AG09309 (cell line): ENCODE results near the gene PDE4D.

Experiments used
- DNase-seq: peaks from one replicate; pipeline ENCODE4 v3.0.0-alpha.2; 2010; ENCODE audit warnings: low read depth
- H3K4me3 ChIP-seq: 2 replicates; pipeline ENCODE4 v1.5.1; 2011; ENCODE audit warnings: mild to moderate bottlenecking, low read depth, low read length, moderate library complexity; ENCODE audit not compliant: control insufficient read depth
- TF ChIP-seq, protein P1 (sequence below): IDR thresholded peaks from 2 replicates; pipeline ENCODE4 v1.5.1; 2011; ENCODE audit warnings: mild to moderate bottlenecking, low read depth, low read length, inconsistent platforms; ENCODE audit not compliant: insufficient read depth, control insufficient read depth; ENCODE audit errors: missing control alignments

PDE4D gene

GRCh38 chr5:59326596-59326995 is 566.9 kb downstream of the PDE4D start:
- no peak for DNase-seq
- no peak overlapping the region for H3K4me3 ChIP-seq
- TF ChIP-seq, protein P1, sequence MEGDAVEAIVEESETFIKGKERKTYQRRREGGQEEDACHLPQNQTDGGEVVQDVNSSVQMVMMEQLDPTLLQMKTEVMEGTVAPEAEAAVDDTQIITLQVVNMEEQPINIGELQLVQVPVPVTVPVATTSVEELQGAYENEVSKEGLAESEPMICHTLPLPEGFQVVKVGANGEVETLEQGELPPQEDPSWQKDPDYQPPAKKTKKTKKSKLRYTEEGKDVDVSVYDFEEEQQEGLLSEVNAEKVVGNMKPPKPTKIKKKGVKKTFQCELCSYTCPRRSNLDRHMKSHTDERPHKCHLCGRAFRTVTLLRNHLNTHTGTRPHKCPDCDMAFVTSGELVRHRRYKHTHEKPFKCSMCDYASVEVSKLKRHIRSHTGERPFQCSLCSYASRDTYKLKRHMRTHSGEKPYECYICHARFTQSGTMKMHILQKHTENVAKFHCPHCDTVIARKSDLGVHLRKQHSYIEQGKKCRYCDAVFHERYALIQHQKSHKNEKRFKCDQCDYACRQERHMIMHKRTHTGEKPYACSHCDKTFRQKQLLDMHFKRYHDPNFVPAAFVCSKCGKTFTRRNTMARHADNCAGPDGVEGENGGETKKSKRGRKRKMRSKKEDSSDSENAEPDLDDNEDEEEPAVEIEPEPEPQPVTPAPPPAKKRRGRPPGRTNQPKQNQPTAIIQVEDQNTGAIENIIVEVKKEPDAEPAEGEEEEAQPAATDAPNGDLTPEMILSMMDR, result no peak

DNA sequence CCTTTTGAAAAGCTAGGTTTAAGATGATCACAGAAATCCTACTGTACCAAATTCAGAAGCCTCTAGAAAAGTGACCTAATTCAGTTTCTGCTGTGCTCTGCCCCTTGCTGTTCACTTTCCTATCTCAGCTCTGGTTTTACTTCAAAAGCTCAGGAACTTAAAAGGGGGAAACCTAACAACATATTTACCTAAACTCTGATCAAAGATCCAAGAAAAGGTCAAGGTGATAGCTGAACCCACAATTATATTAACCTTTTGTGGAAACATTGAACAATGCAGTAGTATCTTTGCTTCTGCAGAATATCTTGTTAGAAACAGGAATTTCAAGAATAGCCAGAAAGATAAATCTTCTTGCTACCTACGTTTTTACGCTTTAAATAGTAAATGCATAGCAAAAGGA is 568.5 kb downstream of the PDE4D start:
- TF ChIP-seq, protein P1, result no peak
- H3K4me3 ChIP-seq, result no peak overlapping the region
- DNase-seq, result no peak

DNA sequence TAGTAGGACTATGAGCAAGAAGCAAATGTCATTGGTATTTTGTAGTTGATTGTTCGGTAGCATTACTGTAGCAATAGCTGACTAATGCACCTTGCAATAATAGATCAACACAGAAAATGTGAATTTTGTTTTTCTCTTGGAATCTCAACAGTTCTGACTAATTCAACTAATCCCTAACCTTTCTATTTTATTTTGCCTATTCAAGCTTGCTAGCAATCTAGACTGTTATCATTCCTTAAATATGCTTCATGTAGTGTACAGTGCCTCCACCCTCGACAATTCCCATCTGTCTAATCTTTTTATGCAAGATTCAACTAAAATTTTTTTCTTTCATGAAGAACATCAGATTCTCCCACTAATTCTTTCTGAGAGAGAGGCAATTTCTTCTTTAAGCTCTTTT is 570.6 kb downstream of the PDE4D start:
- TF ChIP-seq, protein P1, result no peak
- no peak for DNase-seq
- no peak overlapping the region for H3K4me3 ChIP-seq

DNA sequence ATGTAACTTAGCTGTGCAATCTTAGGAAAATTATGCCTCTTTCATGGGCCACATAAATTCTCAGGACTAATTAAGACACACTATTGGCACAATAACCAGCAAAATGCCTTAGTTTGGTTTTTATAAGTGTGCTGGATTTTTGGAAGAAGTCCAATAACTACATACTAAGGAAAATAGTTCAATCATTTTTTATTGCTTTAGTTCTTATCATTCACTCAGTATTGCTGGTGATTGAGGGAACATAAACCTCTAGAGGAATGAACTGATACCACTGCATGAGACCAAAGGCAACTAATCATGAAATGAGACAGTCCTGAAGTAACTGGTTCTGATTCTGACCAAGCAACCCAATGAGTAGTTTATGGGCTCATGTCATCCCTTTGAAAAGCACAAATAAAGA is 571.5 kb downstream of the PDE4D start:
- no peak for DNase-seq
- H3K4me3 ChIP-seq, result no peak overlapping the region
- TF ChIP-seq, protein P1, result no peak

DNA sequence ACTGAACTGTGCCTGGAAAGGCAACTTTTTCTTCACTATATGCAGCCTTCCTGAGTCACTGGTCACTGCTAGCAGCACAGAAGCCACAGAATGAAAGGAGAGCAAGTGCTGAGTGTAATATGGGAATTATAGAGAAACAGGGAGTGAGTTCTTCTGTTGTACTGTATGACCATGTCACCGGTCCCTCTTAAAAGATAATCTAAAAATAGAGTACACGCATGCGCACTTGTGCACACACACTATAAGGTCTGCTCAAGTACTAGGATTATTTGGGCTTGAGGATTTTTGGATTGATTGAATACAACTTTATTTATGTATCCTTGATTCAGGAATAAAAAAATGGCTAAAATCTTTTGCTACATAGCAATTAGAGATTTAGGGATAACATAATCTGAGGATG is 571.9 kb downstream of the PDE4D start:
- no peak for DNase-seq
- TF ChIP-seq, protein P1, result no peak
- no peak overlapping the region for H3K4me3 ChIP-seq

- DNase-seq, result no peak
- no peak overlapping the region for H3K4me3 ChIP-seq
- TF ChIP-seq, protein P1, result no peak
Measured at GRCh38 chr5:59320420-59320819, 573.1 kb downstream of the PDE4D start.

DNA sequence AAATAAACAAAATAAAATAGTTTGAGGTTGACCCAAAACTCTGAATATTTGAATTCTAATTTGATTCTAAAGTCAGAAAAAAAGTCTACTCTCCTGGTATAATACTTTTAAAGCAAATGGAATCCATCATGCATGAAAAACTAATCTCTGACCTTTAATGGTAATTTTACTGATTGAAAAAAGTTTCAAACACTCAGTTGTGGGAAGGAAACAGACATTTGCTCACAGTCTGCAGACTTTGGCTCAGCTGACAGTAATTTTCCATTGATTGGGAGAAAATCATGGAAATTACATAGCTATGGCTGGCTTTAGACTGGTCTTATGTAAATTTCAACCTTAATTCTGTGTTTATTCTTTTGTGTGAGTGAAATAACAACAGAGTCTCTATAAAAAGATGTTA is 574.3 kb downstream of the PDE4D start:
- no peak for DNase-seq
- no peak overlapping the region for H3K4me3 ChIP-seq
- TF ChIP-seq, protein P1, result no peak
